AG09309 (cell line): ENCODE measurements around the gene FBXO9.

ENCODE experiments used
- DNase-seq: peaks from one replicate; pipeline ENCODE4 v3.0.0-alpha.2; 2010; ENCODE audit warnings: low read depth
- H3K4me3 ChIP-seq: 2 replicates; pipeline ENCODE4 v1.5.1; 2011; ENCODE audit warnings: mild to moderate bottlenecking, low read depth, low read length, moderate library complexity; ENCODE audit not compliant: control insufficient read depth
- TF ChIP-seq, protein P1 (sequence below): IDR thresholded peaks from 2 replicates; pipeline ENCODE4 v1.5.1; 2011; ENCODE audit warnings: mild to moderate bottlenecking, low read depth, low read length, inconsistent platforms; ENCODE audit not compliant: insufficient read depth, control insufficient read depth; ENCODE audit errors: missing control alignments

The FBXO9 gene

DNA sequence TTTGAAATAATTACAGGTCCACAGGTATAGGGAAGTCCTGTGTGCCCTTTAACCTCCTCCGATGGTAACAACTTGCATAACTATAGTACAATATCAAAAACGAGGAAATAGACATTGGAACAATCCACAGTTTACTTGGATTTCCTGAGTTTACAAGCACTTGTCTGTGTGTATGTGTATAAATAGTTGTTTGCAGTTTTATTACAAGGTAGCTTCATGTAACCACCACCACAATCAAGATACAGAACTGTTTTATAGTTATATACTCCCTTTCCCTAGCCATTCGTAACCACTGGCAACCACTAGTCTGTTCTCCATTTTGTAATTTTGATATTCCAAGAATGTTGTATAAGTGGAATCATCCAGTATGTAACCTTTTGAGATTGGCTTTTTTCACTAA, 9.1 kb downstream of the FBXO9 start:
- DNase-seq, result no peak
- TF ChIP-seq, protein P1, sequence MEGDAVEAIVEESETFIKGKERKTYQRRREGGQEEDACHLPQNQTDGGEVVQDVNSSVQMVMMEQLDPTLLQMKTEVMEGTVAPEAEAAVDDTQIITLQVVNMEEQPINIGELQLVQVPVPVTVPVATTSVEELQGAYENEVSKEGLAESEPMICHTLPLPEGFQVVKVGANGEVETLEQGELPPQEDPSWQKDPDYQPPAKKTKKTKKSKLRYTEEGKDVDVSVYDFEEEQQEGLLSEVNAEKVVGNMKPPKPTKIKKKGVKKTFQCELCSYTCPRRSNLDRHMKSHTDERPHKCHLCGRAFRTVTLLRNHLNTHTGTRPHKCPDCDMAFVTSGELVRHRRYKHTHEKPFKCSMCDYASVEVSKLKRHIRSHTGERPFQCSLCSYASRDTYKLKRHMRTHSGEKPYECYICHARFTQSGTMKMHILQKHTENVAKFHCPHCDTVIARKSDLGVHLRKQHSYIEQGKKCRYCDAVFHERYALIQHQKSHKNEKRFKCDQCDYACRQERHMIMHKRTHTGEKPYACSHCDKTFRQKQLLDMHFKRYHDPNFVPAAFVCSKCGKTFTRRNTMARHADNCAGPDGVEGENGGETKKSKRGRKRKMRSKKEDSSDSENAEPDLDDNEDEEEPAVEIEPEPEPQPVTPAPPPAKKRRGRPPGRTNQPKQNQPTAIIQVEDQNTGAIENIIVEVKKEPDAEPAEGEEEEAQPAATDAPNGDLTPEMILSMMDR, result no peak
- H3K4me3 ChIP-seq, result no peak overlapping the region

DNA sequence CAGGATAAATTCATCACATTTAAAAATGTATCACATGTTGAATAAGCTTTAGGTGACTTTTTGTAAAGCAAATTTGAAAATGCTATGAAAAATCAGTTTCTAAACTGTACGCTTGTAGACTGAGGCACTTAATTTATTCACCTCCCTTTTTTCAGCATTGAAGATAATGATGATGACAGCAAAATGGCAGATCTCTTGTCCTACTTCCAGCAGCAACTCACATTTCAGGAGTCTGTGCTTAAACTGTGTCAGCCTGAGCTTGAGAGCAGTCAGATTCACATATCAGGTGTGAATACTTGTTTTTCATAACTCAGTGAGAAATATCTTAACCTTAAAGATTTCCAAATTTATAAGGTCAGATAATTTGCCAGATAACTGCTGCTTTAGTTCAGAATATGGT, 15.6 kb downstream of the FBXO9 start:
- TF ChIP-seq, protein P1, result no peak
- no peak for DNase-seq
- no peak overlapping the region for H3K4me3 ChIP-seq

DNA sequence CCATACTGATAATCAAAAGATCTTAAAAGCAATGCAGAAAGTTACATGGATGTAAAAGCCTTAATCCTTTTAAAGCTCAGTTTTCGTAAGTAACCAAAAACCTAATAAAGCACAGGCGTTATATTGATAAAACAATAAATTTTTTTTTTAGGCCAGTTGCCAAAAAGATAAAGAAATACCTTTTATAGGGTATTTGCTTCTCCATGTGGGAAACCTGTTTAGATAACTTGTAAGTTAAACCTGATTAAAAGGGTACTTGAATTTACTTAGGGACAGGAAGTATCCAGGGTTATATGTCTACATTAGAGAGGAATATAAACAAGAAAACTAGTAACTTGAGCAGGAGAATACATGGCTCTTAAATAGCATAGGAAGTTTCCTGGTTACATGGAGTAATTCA, 21.1 kb downstream of the FBXO9 start:
- DNase-seq, result no peak
- no peak overlapping the region for H3K4me3 ChIP-seq
- TF ChIP-seq, protein P1, result no peak

DNA sequence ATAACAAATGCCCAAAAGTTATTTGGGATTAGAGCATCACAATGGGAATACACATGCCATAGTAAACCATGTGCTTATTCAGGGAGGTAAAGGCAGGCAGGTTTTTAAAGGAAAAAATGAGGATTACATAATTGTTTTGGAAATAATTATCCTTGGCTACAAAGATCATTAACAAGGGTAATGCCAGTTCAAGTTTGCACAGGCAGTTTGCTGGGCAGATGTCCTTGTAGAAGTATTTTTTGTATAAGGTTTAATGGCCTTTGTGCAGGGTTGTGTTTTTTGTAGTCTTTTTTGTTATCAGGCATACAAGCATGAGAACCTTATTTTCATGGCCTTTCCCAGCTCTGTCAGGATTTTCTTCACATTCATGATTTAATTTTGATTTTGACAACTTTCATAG, 24.7 kb downstream of the FBXO9 start:
- no peak for DNase-seq
- TF ChIP-seq, protein P1, result no peak
- no peak overlapping the region for H3K4me3 ChIP-seq

DNA sequence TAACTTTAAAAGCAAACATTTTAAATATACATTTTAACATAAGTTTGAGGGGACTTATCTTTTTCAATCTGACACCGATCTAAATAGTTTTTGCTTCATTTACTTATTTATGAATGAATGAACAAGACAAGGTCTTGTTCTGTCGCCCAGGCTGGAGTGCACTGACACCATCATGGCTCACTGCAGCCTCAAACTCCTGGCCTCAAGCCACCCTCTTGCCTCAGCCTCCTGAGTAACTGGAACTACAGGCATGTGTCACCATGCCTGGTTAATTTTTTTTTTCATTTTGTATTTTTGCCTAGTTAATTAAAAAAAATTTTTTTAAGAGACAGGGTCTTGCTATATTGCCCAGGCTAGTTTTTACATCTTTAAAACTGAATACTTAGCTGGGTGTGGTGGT, 25.4 kb downstream of the FBXO9 start:
- TF ChIP-seq, protein P1, result no peak
- no peak overlapping the region for H3K4me3 ChIP-seq
- no peak for DNase-seq

DNA sequence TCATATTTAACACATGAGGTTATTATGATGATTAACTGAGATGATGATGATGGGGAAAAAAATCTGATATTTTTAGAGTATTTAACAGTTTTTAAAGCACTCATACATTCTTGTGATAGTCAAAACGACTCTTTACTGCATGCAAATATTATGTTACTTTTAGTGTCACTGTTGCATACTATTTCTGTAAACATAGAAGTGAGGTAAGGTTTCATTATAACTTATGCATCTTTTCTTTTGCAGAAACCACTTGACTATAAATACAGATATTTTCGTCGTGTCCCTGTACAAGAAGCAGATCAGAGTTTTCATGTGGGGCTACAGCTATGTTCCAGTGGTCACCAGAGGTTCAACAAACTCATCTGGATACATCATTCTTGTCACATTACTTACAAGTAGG, 30.1 kb downstream of the FBXO9 start:
- no peak for DNase-seq
- TF ChIP-seq, protein P1, result no peak
- no peak overlapping the region for H3K4me3 ChIP-seq

DNA sequence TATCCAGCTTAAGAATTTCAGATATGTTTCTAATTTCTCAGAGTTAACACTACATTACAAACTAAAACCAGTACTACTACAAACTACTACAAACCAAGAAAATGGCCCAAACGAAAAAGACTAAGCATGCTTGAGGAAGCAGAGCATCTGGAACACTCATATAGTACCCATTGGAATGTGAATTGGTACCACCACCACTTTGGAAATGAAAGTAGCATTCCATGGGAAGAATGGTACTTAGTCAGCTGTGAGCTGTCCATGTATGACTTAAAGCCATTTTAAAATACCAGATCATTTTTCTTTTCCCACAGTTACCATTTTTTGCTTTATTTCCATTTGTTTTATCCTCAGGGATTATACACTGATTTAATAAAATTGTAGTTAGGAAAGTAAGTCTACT, 30.5 kb downstream of the FBXO9 start:
- DNase-seq, result no peak
- TF ChIP-seq, protein P1, result no peak
- no peak overlapping the region for H3K4me3 ChIP-seq
